Measurements from ENCODE around the gene RTN4RL2. TPM values are rescaled to one million over a fixed set of nuclear protein-coding genes. Genes with fewer than 3 reads are reported as not detected.

The RTN4RL2 gene
- total RNA-seq, 1 experiment from 2014 or later = 5.5 TPM

GRCh38 chr11:57481315-57481714, 21.0 kb downstream of the RTN4RL2 start:
- Histone ChIP-seq H3K36me3 (ENCODE audit: control insufficient read depth, insufficient read depth, low read length) (no peaks in the 10 kb centered on the region; the same call in 1 of the 2 replicates), H3K4me3 (ENCODE audit: low read depth, low read length) (no peak overlapping the region), H3K27me3 (replicated peaks; ENCODE audit: control insufficient read depth, insufficient read depth, low read length) (no peaks in the 10 kb centered on the region), H3K4me1 (peaks cover 5% of the 10 kb centered on the region; the same call in 1 of the 2 replicates), H3K9me3 (no peaks in the 10 kb centered on the region)
- Mint-ChIP-seq H3K4me1 (ENCODE audit: low read depth, unreplicated experiment) (peaks cover 16% of the 10 kb centered on the region), H3K9me3 (ENCODE audit: unreplicated experiment) (no peaks in the 10 kb centered on the region), H3K4me3 (ENCODE audit: unreplicated experiment) (no peak overlapping the region), H3K27me3 (ENCODE audit: insufficient read depth, unreplicated experiment) (no peaks in the 10 kb centered on the region), H3K36me3 (ENCODE audit: insufficient read depth, unreplicated experiment) (peaks cover 37% of the 10 kb centered on the region), H3K27ac (ENCODE audit: unreplicated experiment) (no peak overlapping the region)
- CTCF ChIA-PET = no interaction called here
- POLR2A ChIA-PET = no interaction called here
- TF ChIP-seq, protein P1, sequence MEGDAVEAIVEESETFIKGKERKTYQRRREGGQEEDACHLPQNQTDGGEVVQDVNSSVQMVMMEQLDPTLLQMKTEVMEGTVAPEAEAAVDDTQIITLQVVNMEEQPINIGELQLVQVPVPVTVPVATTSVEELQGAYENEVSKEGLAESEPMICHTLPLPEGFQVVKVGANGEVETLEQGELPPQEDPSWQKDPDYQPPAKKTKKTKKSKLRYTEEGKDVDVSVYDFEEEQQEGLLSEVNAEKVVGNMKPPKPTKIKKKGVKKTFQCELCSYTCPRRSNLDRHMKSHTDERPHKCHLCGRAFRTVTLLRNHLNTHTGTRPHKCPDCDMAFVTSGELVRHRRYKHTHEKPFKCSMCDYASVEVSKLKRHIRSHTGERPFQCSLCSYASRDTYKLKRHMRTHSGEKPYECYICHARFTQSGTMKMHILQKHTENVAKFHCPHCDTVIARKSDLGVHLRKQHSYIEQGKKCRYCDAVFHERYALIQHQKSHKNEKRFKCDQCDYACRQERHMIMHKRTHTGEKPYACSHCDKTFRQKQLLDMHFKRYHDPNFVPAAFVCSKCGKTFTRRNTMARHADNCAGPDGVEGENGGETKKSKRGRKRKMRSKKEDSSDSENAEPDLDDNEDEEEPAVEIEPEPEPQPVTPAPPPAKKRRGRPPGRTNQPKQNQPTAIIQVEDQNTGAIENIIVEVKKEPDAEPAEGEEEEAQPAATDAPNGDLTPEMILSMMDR (IDR thresholded peaks at IDR 0.05; ENCODE audit: insufficient read depth in 1 of 2, low read depth in 1 of 2, low read length in 1 of 2, severe bottlenecking in 1 of 2, unreplicated experiment in 1 of 2) = no peak
- no TSS peak for BruUV-seq (replicated peaks)
- intact Hi-C loops (cut with micrococcal nuclease; ENCODE audit: unreplicated experiment) = no loop called here
- DNase-seq = no peak

- Mint-ChIP-seq H3K4me3 (ENCODE audit: unreplicated experiment) (no peak overlapping the region), H3K27ac (ENCODE audit: unreplicated experiment) (no peak overlapping the region), H3K27me3 (ENCODE audit: insufficient read depth, unreplicated experiment) (no peaks in the 10 kb centered on the region), H3K4me1 (ENCODE audit: low read depth, unreplicated experiment) (peaks cover 16% of the 10 kb centered on the region), H3K9me3 (ENCODE audit: unreplicated experiment) (no peaks in the 10 kb centered on the region), H3K36me3 (ENCODE audit: insufficient read depth, unreplicated experiment) (peaks cover 29% of the 10 kb centered on the region)
- ChIA-PET CTCF (interaction anchor here (0.6 kb wide), 1 partner anchor 9 kb away, joined by 3 read pairs; no protein-coding TSS in a partner anchor), POLR2A (no interaction called here)
- no peak for DNase-seq
- peaks cover 5% of the 10 kb centered on the region; the same call in 1 of the 2 replicates for H3K4me1 ChIP-seq
- H3K4me3 ChIP-seq (ENCODE audit: low read depth, low read length) = no peak overlapping the region
- BruUV-seq (replicated peaks) = no TSS peak
- H3K36me3 ChIP-seq (ENCODE audit: control insufficient read depth, insufficient read depth, low read length) = no peaks in the 10 kb centered on the region; the same call in 1 of the 2 replicates
- intact Hi-C loops (cut with micrococcal nuclease; ENCODE audit: unreplicated experiment) = no loop called here
- TF ChIP-seq, protein P1 (IDR thresholded peaks at IDR 0.05; ENCODE audit: insufficient read depth in 1 of 2, low read depth in 1 of 2, low read length in 1 of 2, severe bottlenecking in 1 of 2, unreplicated experiment in 1 of 2) = no peak
- H3K27me3 ChIP-seq (replicated peaks; ENCODE audit: control insufficient read depth, insufficient read depth, low read length) = no peaks in the 10 kb centered on the region
- H3K9me3 ChIP-seq = no peaks in the 10 kb centered on the region
Observed at GRCh38 chr11:57481915-57482781, 21.8 kb downstream of the RTN4RL2 start.

DNA sequence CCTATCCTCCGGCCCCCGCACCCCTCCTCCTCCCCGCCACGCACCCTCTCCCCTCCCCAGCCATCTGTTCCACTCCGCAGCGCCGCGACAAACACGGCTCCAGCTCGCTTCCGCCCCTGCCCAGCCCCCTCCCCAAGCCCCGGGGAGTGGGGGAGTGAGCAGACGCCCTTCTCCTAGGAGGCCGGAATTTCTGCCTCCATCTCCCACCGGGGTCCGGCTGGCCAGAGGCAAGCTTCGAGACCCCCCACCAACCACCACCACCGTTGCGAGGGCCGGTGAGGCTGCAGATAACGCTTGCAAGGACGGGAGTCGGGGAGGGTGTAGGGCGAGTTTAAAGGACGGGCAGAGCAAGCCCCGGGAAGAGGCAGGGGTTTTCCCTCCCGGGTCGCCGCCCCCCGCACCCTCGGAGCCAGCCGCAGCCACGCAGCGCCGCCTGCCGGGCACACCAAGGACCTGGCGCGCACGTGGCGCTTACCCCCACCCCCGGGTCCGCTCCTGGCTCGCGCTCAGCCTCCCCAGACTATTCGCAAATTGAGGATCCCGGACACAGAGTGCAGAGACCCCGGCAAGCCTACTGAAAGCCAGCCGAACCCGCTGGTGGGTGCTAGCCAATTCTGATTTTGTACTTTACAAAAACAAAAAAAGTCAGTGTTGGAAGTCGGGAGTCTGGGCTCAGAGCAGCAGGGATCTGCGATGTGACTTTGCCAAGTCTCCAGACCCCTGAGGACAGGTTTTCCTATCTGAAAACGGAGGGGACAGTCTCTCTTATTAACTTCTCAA, 22.6 kb downstream of the RTN4RL2 start:
- DNase-seq = no peak
- Histone ChIP-seq H3K27me3 (replicated peaks; ENCODE audit: control insufficient read depth, insufficient read depth, low read length) (no peaks in the 10 kb centered on the region), H3K4me1 (peaks cover 5% of the 10 kb centered on the region; the same call in 1 of the 2 replicates), H3K9me3 (no peaks in the 10 kb centered on the region), H3K36me3 (ENCODE audit: control insufficient read depth, insufficient read depth, low read length) (no peaks in the 10 kb centered on the region; the same call in none of the 2 replicates), H3K4me3 (ENCODE audit: low read depth, low read length) (no peak overlapping the region)
- no peaks in the 10 kb centered on the region for H3K27me3 Mint-ChIP-seq (ENCODE audit: insufficient read depth, unreplicated experiment)
- peaks cover 16% of the 10 kb centered on the region for H3K4me1 Mint-ChIP-seq (ENCODE audit: low read depth, unreplicated experiment)
- no TSS peak for BruUV-seq (replicated peaks)
- H3K4me3 Mint-ChIP-seq (ENCODE audit: unreplicated experiment) = no peak overlapping the region
- H3K27ac Mint-ChIP-seq (ENCODE audit: unreplicated experiment) = no peak overlapping the region
- POLR2A ChIA-PET = no interaction called here
- CTCF ChIA-PET = no interaction called here
- intact Hi-C loops (cut with micrococcal nuclease; ENCODE audit: unreplicated experiment) = no loop called here
- no peaks in the 10 kb centered on the region for H3K9me3 Mint-ChIP-seq (ENCODE audit: unreplicated experiment)
- TF ChIP-seq, protein P1 (IDR thresholded peaks at IDR 0.05; ENCODE audit: insufficient read depth in 1 of 2, low read depth in 1 of 2, low read length in 1 of 2, severe bottlenecking in 1 of 2, unreplicated experiment in 1 of 2) = no peak
- H3K36me3 Mint-ChIP-seq (ENCODE audit: insufficient read depth, unreplicated experiment) = peaks cover 21% of the 10 kb centered on the region
